ENCODE measurements around the gene PHF20.

DNA sequence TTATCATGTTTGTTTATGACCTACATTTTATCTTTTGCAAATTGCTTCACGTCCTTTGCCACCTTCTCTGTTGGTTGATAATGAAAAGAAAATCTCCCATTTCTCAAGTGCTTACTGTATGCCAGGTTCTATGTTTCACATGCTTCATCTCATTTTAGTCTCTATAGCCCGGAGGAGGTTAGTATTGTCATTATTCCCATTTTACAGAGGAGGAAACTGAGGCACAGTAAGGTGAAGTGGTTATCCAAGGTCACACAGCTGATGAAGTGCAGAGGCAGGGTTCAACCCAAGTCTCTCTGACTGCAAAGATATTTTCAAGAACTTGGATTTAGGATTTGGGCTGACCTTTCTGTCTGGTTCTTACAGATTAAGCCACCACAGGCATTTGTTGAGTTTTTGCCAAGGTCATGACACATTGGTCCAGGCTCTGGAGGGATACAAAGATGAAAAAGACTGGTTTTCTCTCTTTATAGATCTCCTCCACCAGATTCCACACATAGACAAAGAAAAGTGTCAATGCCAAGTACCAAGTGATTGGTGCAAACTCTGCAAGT, 217.2 kb downstream of the PHF20 start:
- TF ChIP-seq, protein P1, sequence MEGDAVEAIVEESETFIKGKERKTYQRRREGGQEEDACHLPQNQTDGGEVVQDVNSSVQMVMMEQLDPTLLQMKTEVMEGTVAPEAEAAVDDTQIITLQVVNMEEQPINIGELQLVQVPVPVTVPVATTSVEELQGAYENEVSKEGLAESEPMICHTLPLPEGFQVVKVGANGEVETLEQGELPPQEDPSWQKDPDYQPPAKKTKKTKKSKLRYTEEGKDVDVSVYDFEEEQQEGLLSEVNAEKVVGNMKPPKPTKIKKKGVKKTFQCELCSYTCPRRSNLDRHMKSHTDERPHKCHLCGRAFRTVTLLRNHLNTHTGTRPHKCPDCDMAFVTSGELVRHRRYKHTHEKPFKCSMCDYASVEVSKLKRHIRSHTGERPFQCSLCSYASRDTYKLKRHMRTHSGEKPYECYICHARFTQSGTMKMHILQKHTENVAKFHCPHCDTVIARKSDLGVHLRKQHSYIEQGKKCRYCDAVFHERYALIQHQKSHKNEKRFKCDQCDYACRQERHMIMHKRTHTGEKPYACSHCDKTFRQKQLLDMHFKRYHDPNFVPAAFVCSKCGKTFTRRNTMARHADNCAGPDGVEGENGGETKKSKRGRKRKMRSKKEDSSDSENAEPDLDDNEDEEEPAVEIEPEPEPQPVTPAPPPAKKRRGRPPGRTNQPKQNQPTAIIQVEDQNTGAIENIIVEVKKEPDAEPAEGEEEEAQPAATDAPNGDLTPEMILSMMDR (optimal IDR thresholded peaks at IDR 0.05 in 1 of 3, IDR thresholded peaks at IDR 0.05 in 1 of 3, conservative IDR thresholded peaks at IDR 0.05 in 1 of 3; ENCODE audit: extremely low read depth in 1 of 3, insufficient read depth in 2 of 3, low read length in 3 of 3): no peak
- TF ChIP-seq EZH2 (IDR thresholded peaks at IDR 0.05; ENCODE audit: low read length): no peak
